ENCODE measurements around the gene GRB10.

The GRB10 gene

DNA sequence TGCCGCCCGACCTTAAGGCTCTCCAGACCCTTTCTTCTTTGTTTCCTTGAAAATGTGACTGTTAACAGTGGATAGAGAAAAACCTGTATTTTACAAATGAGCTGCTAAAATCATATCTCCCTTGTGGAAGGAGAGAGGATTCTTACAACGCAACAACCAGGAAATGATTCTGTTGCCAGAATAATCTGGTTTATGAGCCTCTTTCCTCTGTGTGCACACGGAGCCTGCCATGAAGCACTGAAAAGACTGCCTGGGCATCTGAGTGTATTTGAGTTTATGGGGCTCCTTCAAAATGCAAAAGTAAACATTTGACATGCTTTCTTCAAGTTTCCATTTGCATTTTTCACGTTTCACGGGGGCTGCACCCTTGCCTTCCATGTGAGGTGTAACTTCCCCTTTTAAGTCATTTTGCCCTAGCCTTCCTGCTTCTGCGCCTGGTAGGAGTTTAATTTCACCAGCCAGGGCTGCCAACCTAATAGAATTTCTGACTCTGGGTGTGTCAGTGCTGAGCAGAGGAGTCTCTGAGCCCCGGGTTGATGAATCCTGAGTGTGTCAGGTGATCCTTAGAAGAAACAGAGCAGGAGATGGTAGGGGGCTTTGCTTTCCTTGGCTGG lies 101.2 kb downstream of the GRB10 start:
- Histone ChIP-seq H3K4me1 (ENCODE audit: control insufficient read depth, insufficient read depth, low read length, poor library complexity, severe bottlenecking) (peaks cover 7% of the 10 kb centered on the region), H3K4me3 (ENCODE audit: extremely low read depth, insufficient read depth, low read length, poor library complexity, severe bottlenecking) (no peak overlapping the region), H3K36me3 (ENCODE audit: control insufficient read depth, insufficient read depth, low read length) (peaks cover 8% of the 10 kb centered on the region), H3K27ac (ENCODE audit: low read depth, low read length, severe bottlenecking) (no peak overlapping the region), H3K9me3 (ENCODE audit: control insufficient read depth, low read length) (no peaks in the 10 kb centered on the region)
- 93 to 100% methylated on average over 4 to 5 of the region's 8 CpGs for WGBS, 2 experiments (ENCODE audit: insufficient coverage in 2 of 2)

DNA sequence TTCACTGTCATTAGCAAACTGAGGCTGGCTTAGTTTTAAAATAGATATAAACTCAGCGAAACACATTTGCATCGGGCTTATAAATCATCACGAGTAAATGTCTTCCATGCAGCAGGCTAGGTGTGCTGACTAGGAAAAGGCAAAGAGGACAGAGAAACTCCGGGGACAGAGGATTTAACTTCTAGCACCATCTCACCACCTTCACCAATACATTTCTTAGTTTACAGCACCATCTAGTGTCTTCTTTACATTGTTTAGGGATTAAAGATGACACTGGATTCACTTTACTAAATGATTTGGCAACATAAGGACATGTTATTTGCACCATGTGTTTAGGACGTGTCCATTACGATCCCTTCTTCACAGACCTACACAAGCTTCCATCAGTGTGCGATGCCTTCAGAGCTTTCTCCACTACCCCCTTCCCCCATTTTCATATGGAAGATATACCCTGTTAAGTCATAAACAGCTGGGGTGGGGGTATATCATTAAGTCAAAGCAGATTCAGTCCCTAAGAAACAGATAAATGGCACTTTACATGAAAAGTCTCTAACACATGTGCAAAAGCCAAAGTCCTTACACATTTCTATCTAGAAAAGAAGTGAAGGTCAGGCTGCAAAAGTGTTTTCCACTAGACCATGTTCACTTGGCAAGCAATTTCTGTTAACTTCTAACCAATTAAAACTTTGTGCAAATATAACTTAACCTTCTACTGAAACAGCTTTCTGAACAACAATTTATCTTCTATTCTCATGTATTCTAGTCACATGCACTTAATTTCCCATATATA lies 103.3 kb downstream of the GRB10 start:
- Histone ChIP-seq H3K36me3 (ENCODE audit: control insufficient read depth, insufficient read depth, low read length) (peaks cover 5% of the 10 kb centered on the region), H3K4me1 (ENCODE audit: control insufficient read depth, insufficient read depth, low read length, poor library complexity, severe bottlenecking) (peaks cover 7% of the 10 kb centered on the region), H3K9me3 (ENCODE audit: control insufficient read depth, low read length) (no peaks in the 10 kb centered on the region), H3K4me3 (ENCODE audit: extremely low read depth, insufficient read depth, low read length, poor library complexity, severe bottlenecking) (no peak overlapping the region), H3K27ac (ENCODE audit: low read depth, low read length, severe bottlenecking) (no peak overlapping the region)
- 80 to 92% methylated on average over 2 of the region's 7 CpGs for WGBS, 2 experiments (ENCODE audit: insufficient coverage in 2 of 2)

DNA sequence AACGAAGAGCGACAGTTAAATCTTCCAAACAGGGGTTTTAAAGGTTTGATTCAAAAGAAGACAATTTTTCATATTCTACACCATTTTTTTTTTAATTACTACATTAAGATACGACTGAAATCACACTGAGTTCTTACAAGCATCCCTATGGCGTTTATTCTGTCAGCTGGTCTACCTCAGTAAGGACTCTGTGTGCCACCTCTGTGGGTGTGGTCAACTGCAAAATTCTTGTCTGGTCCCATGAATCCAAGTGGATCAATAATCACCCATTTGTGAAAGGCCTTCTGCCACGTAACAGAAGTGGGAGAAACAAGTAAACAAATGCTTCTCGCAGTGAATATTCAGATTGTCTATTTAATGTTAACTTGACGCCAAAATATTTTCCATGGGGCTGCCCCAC lies 104.1 kb downstream of the GRB10 start:
- Histone ChIP-seq H3K9me3 (ENCODE audit: control insufficient read depth, low read length) (no peaks in the 10 kb centered on the region), H3K27ac (ENCODE audit: low read depth, low read length, severe bottlenecking) (no peak overlapping the region), H3K4me1 (ENCODE audit: control insufficient read depth, insufficient read depth, low read length, poor library complexity, severe bottlenecking) (peaks cover 7% of the 10 kb centered on the region), H3K4me3 (ENCODE audit: extremely low read depth, insufficient read depth, low read length, poor library complexity, severe bottlenecking) (no peak overlapping the region), H3K36me3 (ENCODE audit: control insufficient read depth, insufficient read depth, low read length) (peaks cover 11% of the 10 kb centered on the region)
- WGBS, 2 experiments (ENCODE audit: insufficient coverage in 2 of 2) = 71 to 76% methylated on average over 2 to 4 of the region's 7 CpGs

DNA sequence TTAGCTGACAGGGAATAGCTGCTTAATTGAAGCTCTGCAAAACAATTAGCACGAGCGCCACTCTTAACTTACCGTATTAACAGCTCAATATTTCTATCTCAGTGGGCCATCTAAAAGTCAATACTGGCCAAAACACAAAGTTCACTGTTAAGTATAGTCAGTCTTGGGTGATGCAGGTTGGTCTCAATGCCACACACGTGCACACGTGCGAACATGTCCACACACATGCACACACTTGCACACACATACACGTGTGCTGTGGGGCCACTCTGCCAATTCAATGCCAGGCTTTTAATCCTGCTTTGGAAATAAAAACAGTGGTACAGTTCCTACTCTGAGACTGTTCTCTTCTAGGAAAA lies 105.1 kb downstream of the GRB10 start:
- Histone ChIP-seq H3K27ac (ENCODE audit: low read depth, low read length, severe bottlenecking) (no peak overlapping the region), H3K4me3 (ENCODE audit: extremely low read depth, insufficient read depth, low read length, poor library complexity, severe bottlenecking) (no peak overlapping the region), H3K36me3 (ENCODE audit: control insufficient read depth, insufficient read depth, low read length) (peaks cover 20% of the 10 kb centered on the region), H3K4me1 (ENCODE audit: control insufficient read depth, insufficient read depth, low read length, poor library complexity, severe bottlenecking) (peaks cover 7% of the 10 kb centered on the region), H3K9me3 (ENCODE audit: control insufficient read depth, low read length) (no peaks in the 10 kb centered on the region)
- 80 to 81% methylated on average over 4 to 5 of the region's 7 CpGs for WGBS, 2 experiments (ENCODE audit: insufficient coverage in 2 of 2)

DNA sequence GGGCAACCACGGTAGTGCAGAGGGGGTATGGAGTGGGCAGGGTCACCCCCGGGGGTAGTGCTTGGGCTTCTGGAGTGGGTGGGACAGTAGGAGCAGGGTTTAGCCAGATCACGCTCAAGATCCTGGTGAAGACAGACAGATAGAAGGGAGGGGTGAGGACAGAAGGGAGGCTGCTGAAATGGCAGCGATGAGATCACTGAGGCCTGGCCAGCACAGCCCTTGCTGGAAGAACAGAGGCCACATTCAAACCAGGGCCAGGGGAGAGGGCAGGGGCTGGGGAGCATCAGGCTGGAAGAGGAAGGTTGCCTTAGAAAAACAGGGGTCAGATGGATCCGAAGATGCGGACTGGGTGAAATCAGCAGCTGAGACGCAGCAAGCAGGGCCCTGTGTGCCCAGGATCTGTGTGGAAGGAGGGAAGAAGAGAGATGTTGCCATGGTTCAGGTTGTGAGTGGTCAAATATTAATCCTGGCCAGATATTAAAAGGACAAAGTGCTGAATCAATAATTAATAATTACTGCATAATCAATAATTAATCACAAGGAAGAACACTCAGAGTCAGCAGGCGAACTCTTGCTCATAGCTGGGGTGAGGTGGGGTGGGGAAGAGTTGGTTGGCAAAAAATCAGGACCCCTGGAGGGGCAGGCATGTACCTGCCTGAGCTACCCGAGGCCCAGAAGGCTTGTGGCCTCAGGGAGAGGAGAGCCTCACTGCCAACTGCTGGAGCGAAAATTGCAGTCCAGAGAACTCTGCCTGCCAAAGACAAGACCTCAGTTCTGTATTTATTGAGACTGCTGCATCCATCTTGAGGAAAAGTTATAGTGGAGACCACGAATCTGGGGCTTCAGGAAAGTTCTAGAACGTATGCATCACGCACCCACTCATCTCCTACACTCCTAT lies 105.7 kb downstream of the GRB10 start:
- H3K27ac ChIP-seq (ENCODE audit: low read depth, low read length, severe bottlenecking) = no peak overlapping the region
- no peak overlapping the region for H3K4me3 ChIP-seq (ENCODE audit: extremely low read depth, insufficient read depth, low read length, poor library complexity, severe bottlenecking)
- H3K9me3 ChIP-seq (ENCODE audit: control insufficient read depth, low read length) = no peaks in the 10 kb centered on the region
- H3K4me1 ChIP-seq (ENCODE audit: control insufficient read depth, insufficient read depth, low read length, poor library complexity, severe bottlenecking) = peaks cover 7% of the 10 kb centered on the region
- peaks cover 25% of the 10 kb centered on the region for H3K36me3 ChIP-seq (ENCODE audit: control insufficient read depth, insufficient read depth, low read length)
- WGBS, 2 experiments (ENCODE audit: insufficient coverage in 2 of 2) = 79 to 86% methylated on average over 11 to 12 of the region's 13 CpGs

DNA sequence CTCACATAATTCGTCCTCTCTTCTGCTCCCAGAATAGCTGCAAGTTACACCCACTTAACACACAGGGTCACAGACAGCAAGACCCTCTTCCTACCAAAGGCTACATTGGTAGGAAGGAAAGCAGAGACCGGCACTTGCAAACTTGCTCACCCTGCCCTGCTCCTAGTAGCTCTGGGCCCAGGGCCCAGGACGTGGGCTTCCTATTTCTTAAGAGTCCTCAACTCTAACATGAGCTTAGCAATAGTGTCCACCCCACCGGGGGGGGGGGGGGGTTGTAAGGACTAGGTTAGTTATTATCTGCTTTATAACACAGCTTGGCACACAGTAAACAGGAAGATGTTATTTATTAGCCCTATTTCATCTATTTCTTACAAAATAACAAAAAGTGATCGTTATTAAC lies 106.6 kb downstream of the GRB10 start:
- H3K4me3 ChIP-seq (ENCODE audit: extremely low read depth, insufficient read depth, low read length, poor library complexity, severe bottlenecking) = no peak overlapping the region
- no peaks in the 10 kb centered on the region for H3K9me3 ChIP-seq (ENCODE audit: control insufficient read depth, low read length)
- H3K4me1 ChIP-seq (ENCODE audit: control insufficient read depth, insufficient read depth, low read length, poor library complexity, severe bottlenecking) = peaks cover 7% of the 10 kb centered on the region
- WGBS, 2 experiments (ENCODE audit: insufficient coverage in 2 of 2) = 67 to 100% methylated on average over 1 to 2 of the region's 5 CpGs
- no peak overlapping the region for H3K27ac ChIP-seq (ENCODE audit: low read depth, low read length, severe bottlenecking)
- H3K36me3 ChIP-seq (ENCODE audit: control insufficient read depth, insufficient read depth, low read length) = peaks cover 34% of the 10 kb centered on the region

DNA sequence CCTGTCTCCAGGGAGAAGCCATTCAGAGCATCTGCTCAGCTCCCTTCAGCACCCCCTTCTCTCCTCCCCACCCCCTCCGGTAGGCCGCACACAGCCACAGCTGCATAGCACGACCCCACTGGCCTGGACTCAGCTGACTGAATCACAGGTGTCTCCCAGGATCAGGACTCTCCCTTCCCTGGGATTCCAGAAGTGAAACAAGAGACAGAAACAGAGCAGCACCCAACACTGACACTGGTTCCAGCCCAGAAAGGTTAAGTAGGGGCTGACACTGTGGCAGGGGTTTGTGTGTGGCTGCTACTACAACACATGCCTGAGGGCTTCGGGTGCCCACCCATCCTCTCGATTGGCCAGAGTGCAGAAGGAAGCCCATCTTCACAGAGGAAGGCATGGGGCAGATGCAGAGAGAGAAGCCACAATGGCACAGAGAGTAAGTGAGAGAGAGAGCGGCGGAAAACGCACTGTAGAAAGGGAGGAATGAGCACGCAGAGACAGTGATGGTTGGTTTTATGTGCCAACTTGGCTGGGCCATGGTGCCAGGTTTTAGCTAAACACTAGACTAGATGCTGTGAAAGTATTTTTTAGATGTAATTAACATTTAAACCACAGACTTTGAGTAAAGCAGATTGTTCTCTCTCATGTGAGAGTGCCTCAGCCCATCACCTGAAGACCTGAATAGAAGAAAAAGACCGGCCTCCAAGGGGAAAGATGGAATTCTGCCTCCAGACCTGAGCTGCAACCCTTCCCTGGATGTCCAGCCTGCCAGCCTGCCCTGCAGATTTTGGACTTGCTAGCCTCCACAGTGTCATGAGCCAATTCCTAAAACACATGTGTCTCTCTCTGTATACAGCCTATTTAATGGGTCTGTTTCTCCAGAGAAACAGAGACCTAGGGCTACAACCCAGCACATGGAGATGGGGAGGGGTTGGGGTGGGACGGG lies 107.5 kb downstream of the GRB10 start:
- H3K27ac ChIP-seq (ENCODE audit: low read depth, low read length, severe bottlenecking) = no peak overlapping the region
- peaks cover 7% of the 10 kb centered on the region for H3K4me1 ChIP-seq (ENCODE audit: control insufficient read depth, insufficient read depth, low read length, poor library complexity, severe bottlenecking)
- H3K36me3 ChIP-seq (ENCODE audit: control insufficient read depth, insufficient read depth, low read length) = peaks cover 42% of the 10 kb centered on the region
- WGBS, 2 experiments (ENCODE audit: insufficient coverage in 2 of 2) = 78 to 99% methylated on average over 9 to 10 of the region's 11 CpGs
- H3K9me3 ChIP-seq (ENCODE audit: control insufficient read depth, low read length) = no peaks in the 10 kb centered on the region
- no peak overlapping the region for H3K4me3 ChIP-seq (ENCODE audit: extremely low read depth, insufficient read depth, low read length, poor library complexity, severe bottlenecking)

DNA sequence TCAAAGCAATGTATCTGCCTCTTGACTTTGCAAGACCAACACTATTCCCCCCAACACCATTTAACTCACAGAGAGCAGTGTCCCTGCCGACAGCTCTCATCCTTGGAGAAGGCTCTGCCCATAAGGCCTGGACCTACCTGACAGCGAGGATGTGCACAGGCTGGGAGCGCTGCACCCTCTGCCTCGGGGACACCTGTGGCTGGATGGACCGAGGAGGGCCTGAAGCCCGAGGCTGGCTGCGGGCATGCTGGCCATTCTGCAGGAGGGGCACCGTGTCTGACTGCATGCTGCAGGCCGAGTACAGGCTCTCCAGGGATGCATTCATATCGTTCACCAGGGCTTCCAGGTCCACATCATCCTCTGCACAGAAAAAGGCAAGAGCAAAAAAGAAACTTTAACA lies 108.4 kb downstream of the GRB10 start:
- H3K36me3 ChIP-seq (ENCODE audit: control insufficient read depth, insufficient read depth, low read length) = peaks cover 51% of the 10 kb centered on the region
- 83 to 85% methylated on average over 8 to 10 of the region's 10 CpGs for WGBS, 2 experiments (ENCODE audit: insufficient coverage in 2 of 2)

DNA sequence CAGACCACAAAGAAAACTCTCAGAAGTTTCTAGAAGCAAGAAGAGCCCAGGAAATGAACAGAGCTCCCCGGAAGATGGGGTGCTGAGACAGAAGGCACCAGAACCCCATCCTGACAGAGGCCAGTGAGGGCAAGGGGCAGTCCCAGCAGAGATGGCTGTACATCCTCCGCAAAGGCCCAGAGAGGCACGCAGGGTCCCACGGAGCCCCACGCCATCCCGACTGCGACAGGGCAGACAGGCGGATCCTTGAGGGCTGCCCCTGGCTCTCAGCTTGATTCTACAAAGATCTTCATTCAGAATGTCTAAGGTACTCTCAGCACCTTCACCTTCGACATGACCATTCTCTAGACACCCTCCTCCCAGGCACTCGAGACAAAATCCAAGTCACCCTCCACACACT lies 109.6 kb downstream of the GRB10 start:
- Histone ChIP-seq H3K4me3 (ENCODE audit: extremely low read depth, insufficient read depth, low read length, poor library complexity, severe bottlenecking) (no peak overlapping the region), H3K36me3 (ENCODE audit: control insufficient read depth, insufficient read depth, low read length) (peaks cover 61% of the 10 kb centered on the region), H3K4me1 (ENCODE audit: control insufficient read depth, insufficient read depth, low read length, poor library complexity, severe bottlenecking) (peaks cover 6% of the 10 kb centered on the region), H3K27ac (ENCODE audit: low read depth, low read length, severe bottlenecking) (no peak overlapping the region), H3K9me3 (ENCODE audit: control insufficient read depth, low read length) (no peaks in the 10 kb centered on the region)
- WGBS, 2 experiments (ENCODE audit: insufficient coverage in 2 of 2) = 96% methylated on average over 10 of the region's 10 CpGs

More for the DNA sequence above, 108.4 kb downstream of the GRB10 start:
- H3K4me1 ChIP-seq (ENCODE audit: control insufficient read depth, insufficient read depth, low read length, poor library complexity, severe bottlenecking) = peaks cover 7% of the 10 kb centered on the region
- H3K9me3 ChIP-seq (ENCODE audit: control insufficient read depth, low read length) = no peaks in the 10 kb centered on the region
- no peak overlapping the region for H3K4me3 ChIP-seq (ENCODE audit: extremely low read depth, insufficient read depth, low read length, poor library complexity, severe bottlenecking)
- H3K27ac ChIP-seq (ENCODE audit: low read depth, low read length, severe bottlenecking) = no peak overlapping the region

DNA sequence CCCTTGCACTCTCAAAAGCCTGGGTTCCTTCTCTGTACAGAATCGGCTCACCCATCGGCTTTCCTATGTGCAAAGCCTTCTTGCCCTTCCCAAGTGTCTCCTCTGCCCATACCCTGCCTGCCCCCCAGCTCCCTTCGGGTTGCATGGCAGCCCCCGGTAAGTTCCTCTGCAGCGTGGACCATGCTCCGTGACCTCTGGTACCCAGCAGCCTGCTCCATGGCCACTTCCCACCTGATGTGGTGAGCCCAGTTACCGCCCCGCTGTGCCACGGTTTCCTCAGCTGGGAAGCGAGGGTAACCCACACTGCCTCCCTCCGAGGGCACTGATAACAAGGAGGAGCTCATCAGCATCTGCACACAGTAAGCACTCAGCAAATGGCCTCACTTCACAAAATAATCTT lies 110.7 kb downstream of the GRB10 start:
- Histone ChIP-seq H3K4me1 (ENCODE audit: control insufficient read depth, insufficient read depth, low read length, poor library complexity, severe bottlenecking) (no peaks in the 10 kb centered on the region), H3K4me3 (ENCODE audit: extremely low read depth, insufficient read depth, low read length, poor library complexity, severe bottlenecking) (no peak overlapping the region), H3K36me3 (ENCODE audit: control insufficient read depth, insufficient read depth, low read length) (peaks cover 72% of the 10 kb centered on the region), H3K9me3 (ENCODE audit: control insufficient read depth, low read length) (no peaks in the 10 kb centered on the region), H3K27ac (ENCODE audit: low read depth, low read length, severe bottlenecking) (no peak overlapping the region)
- WGBS, 2 experiments (ENCODE audit: insufficient coverage in 2 of 2) = 97 to 100% methylated on average over 7 to 11 of the region's 11 CpGs

Measured in mesodermal cell (in vitro differentiated cells).